ENCODE results near the gene LHX3. TPM values are rescaled to one million over a fixed set of nuclear protein-coding genes. Genes with fewer than 3 reads are reported as not detected.

Gene LHX3
- total and polyA plus RNA-seq, 11 donors = not detected

GRCh38 chr9:136182850-136183422 is 22.0 kb downstream of the LHX3 start:
- ATAC-seq = no peak
- no peak overlapping the region for H3K4me3 ChIP-seq
- intact Hi-C loops (cut with DNase I) = no loop called here
- no peaks in the 10 kb centered on the region for H3K9me3 ChIP-seq
- H3K27me3 ChIP-seq = peaks cover 0 to 50% (median 12%) of the 10 kb centered on the region in 9 donors
- no peaks in the 10 kb centered on the region for H3K36me3 ChIP-seq
- WGBS, 4 donors = 79 to 84% (median 79%) methylated on average over 18 of the region's 18 CpGs
- no peak for TF ChIP-seq POLR2A (IDR thresholded peaks at IDR 0.05)
- TF ChIP-seq, protein P1, sequence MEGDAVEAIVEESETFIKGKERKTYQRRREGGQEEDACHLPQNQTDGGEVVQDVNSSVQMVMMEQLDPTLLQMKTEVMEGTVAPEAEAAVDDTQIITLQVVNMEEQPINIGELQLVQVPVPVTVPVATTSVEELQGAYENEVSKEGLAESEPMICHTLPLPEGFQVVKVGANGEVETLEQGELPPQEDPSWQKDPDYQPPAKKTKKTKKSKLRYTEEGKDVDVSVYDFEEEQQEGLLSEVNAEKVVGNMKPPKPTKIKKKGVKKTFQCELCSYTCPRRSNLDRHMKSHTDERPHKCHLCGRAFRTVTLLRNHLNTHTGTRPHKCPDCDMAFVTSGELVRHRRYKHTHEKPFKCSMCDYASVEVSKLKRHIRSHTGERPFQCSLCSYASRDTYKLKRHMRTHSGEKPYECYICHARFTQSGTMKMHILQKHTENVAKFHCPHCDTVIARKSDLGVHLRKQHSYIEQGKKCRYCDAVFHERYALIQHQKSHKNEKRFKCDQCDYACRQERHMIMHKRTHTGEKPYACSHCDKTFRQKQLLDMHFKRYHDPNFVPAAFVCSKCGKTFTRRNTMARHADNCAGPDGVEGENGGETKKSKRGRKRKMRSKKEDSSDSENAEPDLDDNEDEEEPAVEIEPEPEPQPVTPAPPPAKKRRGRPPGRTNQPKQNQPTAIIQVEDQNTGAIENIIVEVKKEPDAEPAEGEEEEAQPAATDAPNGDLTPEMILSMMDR (IDR thresholded peaks at IDR 0.05) = no peak
- no peak overlapping the region for H3K27ac ChIP-seq
- H3K4me1 ChIP-seq = no peaks in the 10 kb centered on the region
- DNase-seq = no peak

- Histone ChIP-seq H3K4me3 (no peak overlapping the region), H3K4me1 (no peaks in the 10 kb centered on the region), H3K36me3 (no peaks in the 10 kb centered on the region), H3K27me3 (peaks cover 0 to 45% (median 10%) of the 10 kb centered on the region in 9 donors), H3K27ac (no peak overlapping the region), H3K9me3 (no peaks in the 10 kb centered on the region)
- DNase-seq (no peak), ATAC-seq (no peak)
- 86 to 91% (median 89%) methylated on average over 14 of the region's 14 CpGs for WGBS, 4 donors
- TF ChIP-seq, protein P1 (IDR thresholded peaks at IDR 0.05) = no peak
- TF ChIP-seq POLR2A (IDR thresholded peaks at IDR 0.05) = no peak
- intact Hi-C loops (cut with DNase I) = no loop called here
These were observed 22.5 kb downstream of the LHX3 start for GRCh38 chr9:136182420-136182787.

DNA sequence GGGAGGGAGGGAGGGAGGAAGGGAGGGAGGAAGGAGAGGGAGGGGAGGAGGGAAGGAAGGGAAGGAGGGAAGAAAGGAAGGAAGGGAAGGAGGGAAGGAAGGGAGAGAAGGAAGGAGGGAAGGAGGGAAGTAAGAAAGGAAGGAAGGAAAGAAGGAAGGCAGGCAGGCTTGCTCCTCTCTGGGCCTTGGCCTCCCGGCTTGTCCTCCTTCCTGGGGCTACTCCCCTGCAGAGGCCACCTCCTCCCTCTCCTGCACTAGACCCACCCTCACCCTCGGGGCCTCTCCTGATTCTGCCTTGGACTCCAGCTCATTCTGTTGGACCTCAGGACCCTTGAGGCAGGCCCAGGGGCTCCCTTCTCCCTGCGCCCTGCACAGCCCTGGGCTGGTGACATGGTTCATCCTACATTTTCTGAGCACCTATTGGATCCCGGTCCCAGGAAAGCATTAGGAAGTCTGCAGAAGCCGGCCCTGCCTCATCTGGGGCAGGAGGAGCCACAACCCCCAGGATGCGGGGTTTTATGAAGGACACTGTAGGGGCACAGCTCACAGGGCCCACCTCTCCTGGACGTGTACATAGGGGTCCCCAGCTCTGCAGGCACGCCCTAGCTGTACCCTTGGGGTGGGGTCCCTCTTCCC is 23.0 kb downstream of the LHX3 start:
- Histone ChIP-seq H3K4me3 (no peak overlapping the region), H3K27ac (no peak overlapping the region), H3K4me1 (no peaks in the 10 kb centered on the region), H3K27me3 (peaks cover 0 to 40% (median 8%) of the 10 kb centered on the region in 9 donors), H3K9me3 (no peaks in the 10 kb centered on the region), H3K36me3 (no peaks in the 10 kb centered on the region)
- 64 to 69% (median 65%) methylated on average over 5 to 8 of the region's 8 CpGs for WGBS, 4 donors
- DNase-seq (no peak), ATAC-seq (no peak)
- intact Hi-C loops (cut with DNase I) = no loop called here
- TF ChIP-seq, protein P1 (IDR thresholded peaks at IDR 0.05) = no peak
- no peak for TF ChIP-seq POLR2A (IDR thresholded peaks at IDR 0.05)

DNA sequence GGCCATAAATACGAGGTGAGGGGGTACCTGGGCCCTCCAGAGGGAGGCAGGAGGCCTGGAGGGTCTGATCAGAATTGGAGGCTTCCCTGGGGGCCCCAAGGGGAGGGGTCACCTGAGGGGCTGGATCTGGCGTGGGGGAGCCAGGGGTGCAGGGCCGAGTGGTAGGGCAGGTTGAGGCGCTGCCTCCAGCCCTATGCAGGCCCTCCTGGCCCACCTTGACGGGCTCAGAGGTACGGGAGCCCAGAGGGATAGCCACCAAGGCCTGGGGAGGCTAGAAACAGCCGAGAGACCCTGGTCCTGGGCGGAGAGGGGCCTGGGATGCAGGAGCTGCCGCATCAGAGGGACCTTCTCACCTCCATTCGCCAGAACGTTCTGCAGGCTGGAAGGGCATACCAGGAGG is 24.3 kb downstream of the LHX3 start:
- TF ChIP-seq POLR2A (IDR thresholded peaks at IDR 0.05) = no peak
- TF ChIP-seq, protein P1 (IDR thresholded peaks at IDR 0.05) = no peak
- no peak for DNase-seq
- H3K9me3 ChIP-seq = no peaks in the 10 kb centered on the region
- no peak overlapping the region for H3K27ac ChIP-seq
- peaks cover 0 to 27% (median 8%) of the 10 kb centered on the region in 9 donors for H3K27me3 ChIP-seq
- intact Hi-C loops (cut with DNase I) = no loop called here
- no peak overlapping the region for H3K4me3 ChIP-seq
- no peak for ATAC-seq
- WGBS, 4 donors = 71 to 79% (median 73%) methylated on average over 11 of the region's 11 CpGs
- no peaks in the 10 kb centered on the region for H3K36me3 ChIP-seq
- no peaks in the 10 kb centered on the region for H3K4me1 ChIP-seq
